ENCODE measurements around the gene SLC4A2. TPM values are rescaled to one million over a fixed set of nuclear protein-coding genes. Genes with fewer than 3 reads are reported as not detected.

SLC4A2 gene
- total RNA-seq, 2 experiments from 2014 or later = 64.2 to 86.0 TPM

DNA sequence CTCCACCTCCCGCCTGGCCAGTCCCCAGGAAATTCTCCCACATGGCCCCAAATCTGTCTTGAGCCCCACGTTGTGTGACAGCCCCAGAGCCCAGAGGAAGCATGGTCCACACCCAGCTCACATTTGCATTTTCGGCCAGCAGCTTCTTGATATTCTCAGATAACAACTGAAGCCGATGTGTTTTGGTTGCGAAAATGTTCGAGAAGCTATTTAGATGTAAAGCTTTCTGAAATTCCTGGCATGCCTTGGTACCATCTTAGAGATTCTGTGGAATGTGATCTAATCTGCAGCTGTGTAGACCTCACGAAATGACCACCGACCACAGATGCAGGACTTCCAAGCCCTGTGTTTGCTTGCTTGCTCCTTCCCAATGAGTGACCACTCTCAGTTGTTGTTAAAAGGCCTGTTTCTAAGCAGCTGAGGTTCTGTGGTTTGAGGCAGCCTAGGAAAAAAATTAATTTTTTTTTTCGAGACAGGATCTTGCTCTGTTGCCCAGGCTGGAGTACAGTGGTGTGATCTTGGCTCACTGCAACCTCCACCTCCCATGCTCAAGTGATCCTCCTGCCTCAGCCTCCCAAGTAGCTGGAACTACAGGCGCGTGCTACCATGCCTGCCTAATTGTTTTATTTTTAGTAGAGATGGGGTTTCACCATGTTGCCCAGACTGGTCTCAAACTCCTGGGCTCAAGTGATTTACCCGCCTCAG, 8.8 kb downstream of the SLC4A2 start:
- no peaks in the 10 kb centered on the region for H3K79me2 ChIP-seq (ENCODE audit: insufficient read depth, low read depth, low read length)
- no peaks in the 10 kb centered on the region for H3K9me2 ChIP-seq (ENCODE audit: insufficient read depth, low read length)
- peaks cover 73% of the 10 kb centered on the region for H3K36me3 ChIP-seq (ENCODE audit: insufficient read depth, low read length)
- intact Hi-C loops (cut with micrococcal nuclease; ENCODE audit: unreplicated experiment) = no loop called here
- BruUV-seq (replicated peaks) = no TSS peak
- no peaks in the 10 kb centered on the region for H3K4me1 ChIP-seq (ENCODE audit: insufficient read depth, low read length, poor library complexity, severe bottlenecking)
- no peak overlapping the region for H3K4me3 ChIP-seq (ENCODE audit: low read depth, low read length, poor library complexity, severe bottlenecking)
- H2AFZ ChIP-seq (ENCODE audit: low read length) = no peak overlapping the region
- H4K20me1 ChIP-seq (ENCODE audit: insufficient read depth, low read length) = no peaks in the 10 kb centered on the region
- CTCF ChIA-PET (ENCODE audit: unreplicated experiment) = no interaction called here
- H3K4me2 ChIP-seq (ENCODE audit: low read length) = no peak overlapping the region
- H3K9me3 ChIP-seq (ENCODE audit: low read length) = no peaks in the 10 kb centered on the region
- no peak overlapping the region for H3K27ac ChIP-seq (ENCODE audit: low read depth, low read length, poor library complexity, severe bottlenecking)
- POLR2A ChIA-PET = no interaction called here
- no peak for DNase-seq (ENCODE audit: low spot score)
- no peak for TF ChIP-seq EZH2phosphoT487 (IDR thresholded peaks at IDR 0.05; ENCODE audit: borderline replicate concordance, low read depth, low read length)
- TF ChIP-seq, protein P1, sequence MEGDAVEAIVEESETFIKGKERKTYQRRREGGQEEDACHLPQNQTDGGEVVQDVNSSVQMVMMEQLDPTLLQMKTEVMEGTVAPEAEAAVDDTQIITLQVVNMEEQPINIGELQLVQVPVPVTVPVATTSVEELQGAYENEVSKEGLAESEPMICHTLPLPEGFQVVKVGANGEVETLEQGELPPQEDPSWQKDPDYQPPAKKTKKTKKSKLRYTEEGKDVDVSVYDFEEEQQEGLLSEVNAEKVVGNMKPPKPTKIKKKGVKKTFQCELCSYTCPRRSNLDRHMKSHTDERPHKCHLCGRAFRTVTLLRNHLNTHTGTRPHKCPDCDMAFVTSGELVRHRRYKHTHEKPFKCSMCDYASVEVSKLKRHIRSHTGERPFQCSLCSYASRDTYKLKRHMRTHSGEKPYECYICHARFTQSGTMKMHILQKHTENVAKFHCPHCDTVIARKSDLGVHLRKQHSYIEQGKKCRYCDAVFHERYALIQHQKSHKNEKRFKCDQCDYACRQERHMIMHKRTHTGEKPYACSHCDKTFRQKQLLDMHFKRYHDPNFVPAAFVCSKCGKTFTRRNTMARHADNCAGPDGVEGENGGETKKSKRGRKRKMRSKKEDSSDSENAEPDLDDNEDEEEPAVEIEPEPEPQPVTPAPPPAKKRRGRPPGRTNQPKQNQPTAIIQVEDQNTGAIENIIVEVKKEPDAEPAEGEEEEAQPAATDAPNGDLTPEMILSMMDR (conservative IDR thresholded peaks at IDR 0.05; ENCODE audit: low read length) = no peak

DNA sequence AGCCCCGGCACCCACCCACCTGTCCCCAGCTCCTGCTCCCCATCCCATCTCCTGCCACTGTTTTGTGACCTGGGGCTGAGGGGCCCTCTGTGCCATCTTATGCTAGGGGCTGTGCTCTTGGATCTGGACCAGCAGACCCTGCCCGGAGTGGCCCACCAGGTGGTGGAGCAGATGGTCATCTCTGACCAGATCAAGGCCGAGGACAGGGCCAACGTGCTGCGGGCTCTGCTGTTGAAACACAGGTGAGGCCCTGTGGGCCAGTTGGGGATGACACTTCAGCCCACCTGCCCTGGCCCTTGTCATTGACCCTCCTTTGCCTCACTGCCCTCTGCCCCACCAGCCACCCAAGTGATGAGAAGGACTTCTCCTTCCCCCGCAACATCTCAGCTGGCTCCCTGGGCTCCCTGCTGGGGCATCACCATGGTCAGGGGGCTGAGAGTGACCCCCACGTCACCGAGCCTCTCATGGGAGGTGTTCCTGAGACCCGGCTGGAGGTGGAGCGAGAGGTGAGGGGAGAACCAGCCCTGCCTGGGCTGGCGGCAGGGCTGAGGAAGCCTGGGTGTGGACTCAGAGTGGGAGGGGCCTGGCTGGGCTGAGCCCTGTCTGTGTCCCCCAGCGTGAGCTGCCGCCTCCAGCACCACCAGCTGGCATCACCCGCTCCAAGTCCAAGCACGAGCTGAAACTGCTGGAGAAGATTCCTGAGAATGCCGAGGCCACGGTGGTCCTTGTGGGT, 10.6 kb downstream of the SLC4A2 start:
- Histone ChIP-seq H4K20me1 (ENCODE audit: insufficient read depth, low read length) (no peaks in the 10 kb centered on the region), H3K27ac (ENCODE audit: low read depth, low read length, poor library complexity, severe bottlenecking) (no peak overlapping the region), H3K9me3 (ENCODE audit: low read length) (no peaks in the 10 kb centered on the region), H3K36me3 (ENCODE audit: insufficient read depth, low read length) (peaks cover 80% of the 10 kb centered on the region), H2AFZ (ENCODE audit: low read length) (no peak overlapping the region), H3K4me2 (ENCODE audit: low read length) (no peak overlapping the region), H3K4me3 (ENCODE audit: low read depth, low read length, poor library complexity, severe bottlenecking) (no peak overlapping the region), H3K4me1 (ENCODE audit: insufficient read depth, low read length, poor library complexity, severe bottlenecking) (no peaks in the 10 kb centered on the region), H3K9me2 (ENCODE audit: insufficient read depth, low read length) (no peaks in the 10 kb centered on the region), H3K79me2 (ENCODE audit: insufficient read depth, low read depth, low read length) (no peaks in the 10 kb centered on the region)
- ChIA-PET POLR2A (no interaction called here), CTCF (ENCODE audit: unreplicated experiment) (no interaction called here)
- intact Hi-C loops (cut with micrococcal nuclease; ENCODE audit: unreplicated experiment) = no loop called here
- TF ChIP-seq EZH2phosphoT487 (IDR thresholded peaks at IDR 0.05; ENCODE audit: borderline replicate concordance, low read depth, low read length) = no peak
- TF ChIP-seq, protein P1 (conservative IDR thresholded peaks at IDR 0.05; ENCODE audit: low read length) = no peak
- no TSS peak for BruUV-seq (replicated peaks)
- no peak for DNase-seq (ENCODE audit: low spot score)

DNA sequence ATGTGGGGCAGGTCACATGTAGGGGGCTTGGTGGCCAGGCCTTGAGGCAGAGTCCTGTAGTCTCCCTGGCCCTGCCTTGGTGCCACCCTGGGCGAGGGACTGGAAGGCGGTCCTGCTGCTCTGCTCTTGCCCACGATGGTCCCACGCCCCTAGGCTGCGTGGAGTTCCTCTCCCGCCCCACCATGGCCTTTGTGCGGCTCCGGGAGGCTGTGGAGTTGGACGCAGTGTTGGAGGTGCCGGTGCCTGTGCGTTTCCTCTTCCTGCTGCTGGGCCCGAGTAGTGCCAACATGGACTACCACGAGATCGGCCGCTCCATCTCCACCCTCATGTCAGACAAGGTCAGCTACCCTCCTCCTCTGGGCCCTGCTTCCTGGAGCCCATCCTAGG, 11.2 kb downstream of the SLC4A2 start:
- intact Hi-C loops (cut with micrococcal nuclease; ENCODE audit: unreplicated experiment) = no loop called here
- H3K79me2 ChIP-seq (ENCODE audit: insufficient read depth, low read depth, low read length) = no peaks in the 10 kb centered on the region
- BruUV-seq (replicated peaks) = no TSS peak
- no peak overlapping the region for H3K4me3 ChIP-seq (ENCODE audit: low read depth, low read length, poor library complexity, severe bottlenecking)
- CTCF ChIA-PET (ENCODE audit: unreplicated experiment) = interaction anchor here (0.6 kb wide), 1 partner anchor 41 kb away, joined by 3 read pairs; no protein-coding TSS in a partner anchor
- H3K36me3 ChIP-seq (ENCODE audit: insufficient read depth, low read length) = peaks cover 79% of the 10 kb centered on the region
- no peaks in the 10 kb centered on the region for H3K9me3 ChIP-seq (ENCODE audit: low read length)
- TF ChIP-seq EZH2phosphoT487 (IDR thresholded peaks at IDR 0.05; ENCODE audit: borderline replicate concordance, low read depth, low read length) = no peak
- TF ChIP-seq, protein P1 (conservative IDR thresholded peaks at IDR 0.05; ENCODE audit: low read length) = no peak
- no peak overlapping the region for H3K27ac ChIP-seq (ENCODE audit: low read depth, low read length, poor library complexity, severe bottlenecking)
- H3K4me2 ChIP-seq (ENCODE audit: low read length) = no peak overlapping the region
- H2AFZ ChIP-seq (ENCODE audit: low read length) = no peak overlapping the region
- POLR2A ChIA-PET = no interaction called here
- H4K20me1 ChIP-seq (ENCODE audit: insufficient read depth, low read length) = no peaks in the 10 kb centered on the region
- no peaks in the 10 kb centered on the region for H3K4me1 ChIP-seq (ENCODE audit: insufficient read depth, low read length, poor library complexity, severe bottlenecking)
- DNase-seq (ENCODE audit: low spot score) = no peak
- no peaks in the 10 kb centered on the region for H3K9me2 ChIP-seq (ENCODE audit: insufficient read depth, low read length)

All from OCI-LY7 (cell line).